Loucy (cell line): ENCODE measurements around the gene ATG7.

Experiments used
- EZH2phosphoT487 ChIP-seq: fragments of 200-600 bp; IDR thresholded peaks from 2 replicates; pipeline ENCODE4 v1.6.1; 2018; ENCODE audit warnings: antibody characterized with exemption, mild to moderate bottlenecking, moderate library complexity, borderline replicate concordance
- TF ChIP-seq, protein P1 (sequence below): fragments of 200-600 bp; sonication (generic); conservative IDR thresholded peaks from 2 replicates; pipeline ENCODE4 v1.5.1; 2014; ENCODE audit warnings: mild to moderate bottlenecking, antibody characterized with exemption, low read length

DNA sequence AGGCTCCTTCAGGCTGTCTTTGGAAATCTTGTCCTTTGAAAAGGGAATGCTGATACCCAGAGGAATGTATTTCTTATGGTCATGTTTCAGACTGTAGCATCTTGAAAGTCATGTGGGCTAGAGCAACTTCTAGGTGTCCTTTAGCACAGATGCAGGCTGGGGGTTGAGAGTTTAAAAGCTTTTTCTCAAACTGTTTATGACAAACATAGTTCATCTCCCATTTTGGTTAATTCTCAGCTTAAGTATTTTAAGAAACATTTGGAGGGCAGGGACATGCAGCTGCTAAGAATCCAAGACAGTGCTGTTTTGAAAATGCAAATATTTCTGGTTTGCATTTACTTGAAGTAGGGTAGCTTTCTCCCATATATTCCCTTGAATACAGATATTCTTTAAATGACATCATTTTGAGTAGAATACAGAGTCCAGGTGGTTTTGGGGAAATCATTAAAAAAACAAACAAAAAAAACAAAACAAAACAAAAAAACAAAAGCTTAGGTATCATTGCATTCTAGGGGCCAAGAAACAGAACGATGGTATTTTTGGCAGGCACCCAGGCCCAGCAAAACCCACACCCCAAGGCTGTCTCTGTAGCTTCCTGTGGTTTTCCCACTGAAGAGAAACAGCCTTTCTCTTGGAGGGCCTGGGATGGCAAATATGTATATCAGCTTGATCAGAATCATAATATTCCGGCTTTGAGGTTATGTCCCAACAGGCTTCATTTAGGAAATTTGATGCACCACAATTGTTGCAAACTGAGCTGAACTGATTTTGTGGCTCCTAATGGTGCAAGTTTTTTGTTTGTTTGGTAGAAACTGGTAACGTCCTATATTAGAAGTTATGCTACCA lies 120.0 kb downstream of the ATG7 start:
- TF ChIP-seq, protein P1, sequence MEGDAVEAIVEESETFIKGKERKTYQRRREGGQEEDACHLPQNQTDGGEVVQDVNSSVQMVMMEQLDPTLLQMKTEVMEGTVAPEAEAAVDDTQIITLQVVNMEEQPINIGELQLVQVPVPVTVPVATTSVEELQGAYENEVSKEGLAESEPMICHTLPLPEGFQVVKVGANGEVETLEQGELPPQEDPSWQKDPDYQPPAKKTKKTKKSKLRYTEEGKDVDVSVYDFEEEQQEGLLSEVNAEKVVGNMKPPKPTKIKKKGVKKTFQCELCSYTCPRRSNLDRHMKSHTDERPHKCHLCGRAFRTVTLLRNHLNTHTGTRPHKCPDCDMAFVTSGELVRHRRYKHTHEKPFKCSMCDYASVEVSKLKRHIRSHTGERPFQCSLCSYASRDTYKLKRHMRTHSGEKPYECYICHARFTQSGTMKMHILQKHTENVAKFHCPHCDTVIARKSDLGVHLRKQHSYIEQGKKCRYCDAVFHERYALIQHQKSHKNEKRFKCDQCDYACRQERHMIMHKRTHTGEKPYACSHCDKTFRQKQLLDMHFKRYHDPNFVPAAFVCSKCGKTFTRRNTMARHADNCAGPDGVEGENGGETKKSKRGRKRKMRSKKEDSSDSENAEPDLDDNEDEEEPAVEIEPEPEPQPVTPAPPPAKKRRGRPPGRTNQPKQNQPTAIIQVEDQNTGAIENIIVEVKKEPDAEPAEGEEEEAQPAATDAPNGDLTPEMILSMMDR, result no peak
- no peak for TF ChIP-seq EZH2phosphoT487
